D721Med (cell line): ENCODE data around the gene DDC.
A peak's percentile ranks its signal among the peaks of the same experiment; 100 is the strongest.

Source experiments
- DNase-seq: peaks from one replicate; pipeline ENCODE4 v3.0.0; 2011; ENCODE audit warnings: low spot score; ENCODE audit not compliant: insufficient read length
- FAIRE-seq: peaks from 2 replicates; lab custom pipeline; 2011; peaks lifted over from hg19 to GRCh38; lab: Jason Lieb, UNC
- TF ChIP-seq, protein P1 (sequence below): IDR thresholded peaks from 2 replicates; pipeline ENCODE4 v1.5.1; 2012; ENCODE audit warnings: mild to moderate bottlenecking, control low read depth; ENCODE audit not compliant: insufficient read depth; ENCODE audit errors: missing control alignments

DDC gene

DNA sequence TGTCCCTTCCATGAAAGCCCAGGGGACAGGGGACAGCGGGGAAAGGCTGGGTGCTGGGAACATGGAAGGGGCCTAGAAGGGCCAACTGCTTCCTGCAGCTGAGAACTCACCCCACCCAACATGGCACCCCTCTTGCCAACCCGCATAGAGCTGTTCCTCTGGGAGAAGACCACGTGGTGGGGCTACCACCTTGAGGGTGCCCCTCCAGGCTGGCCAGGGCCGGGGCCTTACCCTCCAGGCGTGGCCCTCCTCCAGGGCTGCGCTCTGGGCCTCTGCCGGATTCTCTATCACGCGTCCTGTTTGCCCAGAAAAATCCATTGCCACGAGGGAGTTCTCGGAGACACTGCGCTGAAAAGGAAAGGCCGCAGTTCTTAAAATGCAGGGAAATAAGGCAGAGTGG lies 39.9 kb upstream of the DDC start:
- FAIRE-seq (no peak), DNase-seq (no peak)
- TF ChIP-seq, protein P1, sequence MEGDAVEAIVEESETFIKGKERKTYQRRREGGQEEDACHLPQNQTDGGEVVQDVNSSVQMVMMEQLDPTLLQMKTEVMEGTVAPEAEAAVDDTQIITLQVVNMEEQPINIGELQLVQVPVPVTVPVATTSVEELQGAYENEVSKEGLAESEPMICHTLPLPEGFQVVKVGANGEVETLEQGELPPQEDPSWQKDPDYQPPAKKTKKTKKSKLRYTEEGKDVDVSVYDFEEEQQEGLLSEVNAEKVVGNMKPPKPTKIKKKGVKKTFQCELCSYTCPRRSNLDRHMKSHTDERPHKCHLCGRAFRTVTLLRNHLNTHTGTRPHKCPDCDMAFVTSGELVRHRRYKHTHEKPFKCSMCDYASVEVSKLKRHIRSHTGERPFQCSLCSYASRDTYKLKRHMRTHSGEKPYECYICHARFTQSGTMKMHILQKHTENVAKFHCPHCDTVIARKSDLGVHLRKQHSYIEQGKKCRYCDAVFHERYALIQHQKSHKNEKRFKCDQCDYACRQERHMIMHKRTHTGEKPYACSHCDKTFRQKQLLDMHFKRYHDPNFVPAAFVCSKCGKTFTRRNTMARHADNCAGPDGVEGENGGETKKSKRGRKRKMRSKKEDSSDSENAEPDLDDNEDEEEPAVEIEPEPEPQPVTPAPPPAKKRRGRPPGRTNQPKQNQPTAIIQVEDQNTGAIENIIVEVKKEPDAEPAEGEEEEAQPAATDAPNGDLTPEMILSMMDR, result no peak

DNA sequence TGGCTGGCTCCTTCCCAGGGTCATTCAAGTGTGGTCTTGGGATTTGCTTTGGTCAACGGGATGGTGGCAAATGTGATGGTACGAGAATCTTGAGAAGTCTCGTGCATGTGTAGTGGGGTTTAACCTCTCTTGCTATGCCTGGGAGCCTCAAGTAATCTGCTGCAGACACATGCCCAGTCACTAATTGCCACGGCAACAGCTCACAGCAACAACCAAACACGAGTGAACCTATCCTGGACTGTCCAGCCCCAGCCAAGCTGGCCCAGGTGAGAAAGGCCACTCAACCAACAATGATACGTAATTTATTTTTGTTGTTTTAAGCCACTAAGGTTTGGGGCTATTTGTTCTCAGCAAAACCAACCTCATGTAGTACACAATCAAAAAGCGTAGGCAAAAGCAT lies 38.1 kb upstream of the DDC start:
- DNase-seq (no peak), FAIRE-seq (no peak)
- TF ChIP-seq, protein P1, result no peak

DNA sequence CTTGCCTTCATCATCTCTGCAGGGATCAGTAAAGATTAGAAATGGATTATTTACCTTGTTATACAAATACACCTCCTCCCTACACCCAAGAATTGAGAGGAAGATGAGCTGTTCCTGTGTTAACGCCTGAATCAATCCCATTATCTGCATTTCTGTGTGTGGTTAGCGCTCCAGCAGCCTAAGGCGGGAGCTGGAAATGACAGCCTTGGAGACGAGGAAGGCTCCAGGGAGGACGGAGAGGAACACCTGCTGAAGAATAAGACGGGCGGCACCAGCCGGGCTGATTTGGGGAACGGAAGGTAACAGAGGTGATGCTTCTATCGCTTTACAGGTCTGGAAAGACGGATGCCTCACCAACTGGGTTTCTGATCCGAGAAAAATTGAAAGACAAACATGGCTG lies 34.2 kb upstream of the DDC start:
- FAIRE-seq, result peak; percentile 68
- TF ChIP-seq, protein P1, result no peak
- DNase-seq, result no peak

DNA sequence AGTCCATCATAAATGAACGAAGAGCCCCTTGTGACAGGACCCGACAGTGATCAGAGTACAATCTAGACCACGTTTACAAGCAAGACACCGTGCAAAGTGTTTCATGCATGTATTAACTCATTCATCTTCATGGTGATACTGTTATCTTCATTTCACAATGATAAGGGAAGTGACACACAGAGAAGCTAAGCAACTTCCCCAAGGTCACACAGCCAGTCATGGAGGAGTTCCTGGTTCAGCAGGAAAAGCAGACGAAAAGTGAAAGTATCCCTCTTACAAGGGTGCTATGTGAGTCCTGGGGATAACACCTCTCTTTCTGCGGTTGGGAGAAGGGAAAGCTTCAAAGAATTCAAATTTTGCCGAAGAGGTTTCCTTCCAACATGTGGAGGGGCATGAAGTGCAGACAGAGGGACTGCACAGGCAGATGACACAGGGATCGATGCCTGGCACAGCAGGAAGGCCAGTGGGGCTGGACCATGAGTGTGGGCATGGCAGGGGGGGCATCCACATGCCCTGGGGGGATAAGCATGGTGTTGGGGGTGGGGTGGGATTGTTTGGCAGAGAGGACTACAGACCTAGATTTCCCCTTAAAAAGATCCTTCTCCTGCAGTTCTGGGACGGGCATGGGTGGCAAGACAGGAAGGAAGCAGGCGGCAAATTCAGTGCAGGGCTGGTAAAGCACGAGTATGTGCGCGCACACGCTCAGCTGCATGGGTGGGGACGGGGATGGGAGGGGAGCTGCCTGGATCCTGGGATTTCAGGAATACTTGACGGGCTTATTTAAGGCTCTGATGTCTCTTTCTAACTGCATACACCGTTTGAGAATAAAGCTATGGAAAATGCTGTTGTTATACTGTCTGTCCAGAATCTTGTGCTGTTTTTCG lies 33.5 kb upstream of the DDC start:
- TF ChIP-seq, protein P1, result no peak
- DNase-seq (no peak), FAIRE-seq (no peak)

DNA sequence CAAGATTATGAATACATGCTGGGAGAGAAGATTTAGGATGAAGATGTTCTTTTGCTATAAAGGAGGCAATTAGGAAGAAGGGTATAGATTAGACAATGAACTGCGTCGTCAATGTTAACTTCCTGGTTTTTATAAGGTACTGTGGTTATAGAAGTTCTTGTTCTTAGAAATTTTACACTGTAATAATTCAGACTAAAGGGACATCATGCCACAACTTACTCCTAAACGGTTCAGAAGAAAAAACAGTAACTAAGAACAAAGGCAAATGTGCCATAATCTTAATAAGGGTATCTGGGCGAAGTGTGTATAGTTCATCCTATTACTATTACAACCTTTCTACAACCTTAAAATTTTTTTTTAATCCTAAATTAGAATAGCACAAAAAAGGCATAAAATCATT lies 31.3 kb upstream of the DDC start:
- no peak for FAIRE-seq
- TF ChIP-seq, protein P1, result no peak
- DNase-seq, result no peak

DNA sequence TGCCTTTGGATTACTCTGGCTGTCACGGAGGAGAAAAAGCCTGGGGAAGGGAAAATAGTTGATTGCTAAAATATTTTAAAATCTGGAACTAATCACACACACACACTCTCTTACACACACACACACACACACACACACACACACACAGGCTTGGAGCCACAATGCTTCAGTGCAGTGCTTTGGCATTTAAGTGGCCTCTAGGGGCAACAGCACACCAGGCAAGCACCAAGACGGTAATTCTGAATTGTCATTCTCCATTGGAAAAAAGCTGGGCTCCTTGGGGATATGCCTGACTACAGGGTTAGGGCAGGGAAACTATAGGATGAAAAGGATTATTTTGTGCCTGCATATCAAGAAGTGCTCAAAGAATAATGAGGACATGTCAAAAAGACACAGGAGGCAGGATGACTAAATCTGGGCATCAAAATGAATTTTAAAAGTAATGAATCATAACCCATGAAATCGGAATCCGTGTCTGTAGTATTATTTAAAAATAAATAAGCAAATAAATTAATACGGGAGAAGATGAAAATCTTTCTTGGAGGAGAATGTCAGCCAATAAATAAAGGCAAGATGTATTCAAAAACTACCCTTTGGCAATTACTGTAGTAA lies 30.4 kb upstream of the DDC start:
- no peak for DNase-seq
- FAIRE-seq, result no peak
- TF ChIP-seq, protein P1, result peak; percentile 39
